GM20431 (cell line): ENCODE measurements around the gene ALG3.

ENCODE experiments used
- in situ Hi-C: fragments of 300-500 bp; cut with MseI, MboI; formaldehyde crosslinking; loops from one replicate; pipeline ENCODE4 v1.15.0; 2020; ENCODE audit warnings: low sequenced_read_pairs; ENCODE audit not compliant: unreplicated experiment

Gene ALG3

GRCh38 chr3:184211297-184211696 lies 37.5 kb downstream of the ALG3 start:
- in situ Hi-C loops = no loop called here

- in situ Hi-C loops = no loop called here
Measured at GRCh38 chr3:184209146-184209923, 39.4 kb downstream of the ALG3 start.

- in situ Hi-C loops = no loop called here
Measured at GRCh38 chr3:184203526-184203925, 45.2 kb downstream of the ALG3 start.

GRCh38 chr3:184200825-184201224 lies 47.9 kb downstream of the ALG3 start:
- in situ Hi-C loops = no loop called here

GRCh38 chr3:184198509-184198908 lies 50.3 kb downstream of the ALG3 start:
- in situ Hi-C loops = no loop called here

DNA sequence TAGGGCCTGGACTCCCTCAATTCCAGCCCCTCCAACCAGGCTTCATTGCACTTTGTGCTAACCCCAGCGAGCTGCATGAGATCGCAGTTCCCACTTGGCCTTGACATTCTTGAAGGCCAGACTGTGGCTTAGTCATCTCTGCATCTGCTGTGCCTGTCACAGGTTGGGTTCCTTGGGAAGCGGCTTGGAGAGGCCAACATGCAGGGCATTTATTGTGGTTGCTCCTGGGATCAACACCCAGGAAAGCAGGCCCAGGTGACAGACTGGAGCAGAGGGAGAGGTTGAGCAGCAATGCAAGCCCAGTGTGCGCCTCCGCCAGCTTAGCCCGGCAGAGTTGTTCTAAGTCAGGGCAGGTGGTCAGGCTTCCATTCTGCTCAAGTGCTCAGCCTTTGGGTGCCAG lies 52.2 kb downstream of the ALG3 start:
- in situ Hi-C loops = no loop called here

DNA sequence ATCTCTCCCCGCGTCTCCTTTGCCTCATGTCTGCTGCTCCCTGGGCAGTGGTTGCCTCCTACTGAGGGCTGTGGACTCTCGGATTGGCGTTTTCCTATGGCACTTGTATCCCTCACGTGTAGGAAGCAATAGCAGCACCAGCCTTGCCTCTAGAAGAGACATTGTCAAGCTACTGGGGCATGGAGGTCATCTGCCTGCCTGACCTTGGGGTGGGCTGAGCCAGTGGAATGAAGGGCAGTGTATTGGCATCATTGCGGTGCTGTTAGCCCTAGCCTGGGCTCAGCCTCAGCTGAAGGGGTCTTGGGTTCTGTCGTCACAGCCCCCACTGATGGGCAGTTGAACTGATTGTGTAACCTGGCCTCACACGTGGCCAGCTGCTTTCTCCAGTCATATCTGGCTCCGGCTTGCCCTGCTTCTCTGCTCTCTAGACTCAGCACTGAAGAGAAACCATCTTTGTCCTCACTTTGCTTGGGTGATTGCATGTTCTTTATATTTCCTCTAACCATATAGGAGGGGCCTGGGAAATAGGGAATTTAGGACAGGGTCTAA lies 54.7 kb downstream of the ALG3 start:
- in situ Hi-C loops = no loop called here

- in situ Hi-C loops = no loop called here
Measured at GRCh38 chr3:184192889-184193288, 55.9 kb downstream of the ALG3 start.
